GM18870 (cell line): ENCODE data around the gene ADAT3.
"Not testable (repeated sequence)": the region's sequence is repeated elsewhere in the genome, so short reads cannot be mapped to it uniquely, and the experiment has no call there.

Source experiments
- ATAC-seq: cut with Tn5 transposase; IDR thresholded peaks from one replicate; pipeline ENCODE4 v1.9.1; 2021; ENCODE audit warnings: moderate library complexity; ENCODE audit not compliant: unreplicated experiment

Gene ADAT3

DNA sequence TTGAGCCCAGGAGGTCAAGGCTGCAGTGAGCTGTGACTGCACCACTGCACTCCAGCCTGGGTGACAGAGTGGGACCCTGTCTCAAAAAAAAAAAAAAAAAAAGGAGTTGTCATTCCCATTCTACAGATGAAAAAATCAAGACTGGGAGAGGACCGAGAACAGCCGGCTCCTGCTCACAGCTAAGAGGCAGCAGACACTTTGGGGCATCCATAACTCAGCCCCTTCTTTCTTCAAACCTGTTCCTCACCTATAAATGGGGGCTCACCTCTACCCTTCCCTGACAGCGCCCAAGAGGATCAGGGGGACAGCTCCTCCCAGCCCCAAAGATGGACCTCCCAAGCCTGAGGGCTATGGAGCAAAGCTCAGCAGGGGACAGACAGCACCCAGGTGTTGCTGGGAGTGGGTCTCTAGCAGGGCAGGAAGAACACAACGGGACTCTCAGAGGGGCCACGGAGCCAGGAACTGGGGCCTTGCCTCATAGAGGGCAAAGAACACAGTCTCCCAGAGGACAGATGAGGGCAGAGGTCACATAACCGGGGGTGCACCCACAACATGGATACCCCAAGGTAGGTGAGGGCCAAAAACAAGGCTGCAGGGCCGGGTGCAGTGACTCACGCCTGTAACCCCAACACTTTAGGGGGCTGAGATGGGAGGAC lies 38.4 kb upstream of the ADAT3 start:
- no peak for ATAC-seq

GRCh38 chr19:1867349-1867724 lies 37.9 kb upstream of the ADAT3 start:
- ATAC-seq: no peak

GRCh38 chr19:1868971-1869370 lies 36.2 kb upstream of the ADAT3 start:
- no peak for ATAC-seq

GRCh38 chr19:1871140-1871597 lies 34.0 kb upstream of the ADAT3 start:
- ATAC-seq: no peak

GRCh38 chr19:1871630-1872029 lies 33.6 kb upstream of the ADAT3 start:
- ATAC-seq: no peak

DNA sequence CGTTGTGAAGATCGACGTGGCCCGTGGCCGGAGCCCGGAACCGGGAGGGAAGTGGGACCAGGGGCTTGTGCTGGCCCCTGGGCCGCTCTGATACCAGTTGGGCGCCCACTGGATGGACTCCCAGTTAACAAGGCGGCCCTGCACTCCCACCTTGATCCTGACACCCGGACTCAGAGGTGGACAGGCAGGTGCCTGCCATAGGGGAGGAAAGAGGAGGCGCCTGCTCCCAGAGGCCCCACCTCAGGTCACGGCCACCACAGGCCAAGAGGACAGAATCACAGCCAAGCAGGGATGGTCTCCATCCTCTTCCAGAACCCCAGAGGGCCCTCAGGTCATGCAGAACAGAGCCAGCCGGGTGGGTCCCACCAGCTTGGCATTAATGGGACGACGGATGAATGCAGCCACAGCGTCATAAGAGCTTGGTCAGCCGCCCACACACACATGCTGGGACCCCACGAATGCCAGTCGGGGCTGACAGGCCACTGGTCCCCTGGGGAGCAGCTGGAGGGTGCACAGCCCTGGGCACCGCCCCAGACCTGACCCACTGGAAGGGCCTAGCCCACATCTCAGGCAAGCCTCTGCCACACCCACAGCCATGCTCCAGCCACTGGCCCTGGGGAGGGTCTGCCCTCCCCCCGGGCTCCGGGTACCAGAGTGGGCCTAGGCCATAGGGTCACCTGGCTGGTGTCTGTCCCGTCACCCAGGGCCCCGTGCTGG lies 32.2 kb upstream of the ADAT3 start:
- no peak for ATAC-seq

DNA sequence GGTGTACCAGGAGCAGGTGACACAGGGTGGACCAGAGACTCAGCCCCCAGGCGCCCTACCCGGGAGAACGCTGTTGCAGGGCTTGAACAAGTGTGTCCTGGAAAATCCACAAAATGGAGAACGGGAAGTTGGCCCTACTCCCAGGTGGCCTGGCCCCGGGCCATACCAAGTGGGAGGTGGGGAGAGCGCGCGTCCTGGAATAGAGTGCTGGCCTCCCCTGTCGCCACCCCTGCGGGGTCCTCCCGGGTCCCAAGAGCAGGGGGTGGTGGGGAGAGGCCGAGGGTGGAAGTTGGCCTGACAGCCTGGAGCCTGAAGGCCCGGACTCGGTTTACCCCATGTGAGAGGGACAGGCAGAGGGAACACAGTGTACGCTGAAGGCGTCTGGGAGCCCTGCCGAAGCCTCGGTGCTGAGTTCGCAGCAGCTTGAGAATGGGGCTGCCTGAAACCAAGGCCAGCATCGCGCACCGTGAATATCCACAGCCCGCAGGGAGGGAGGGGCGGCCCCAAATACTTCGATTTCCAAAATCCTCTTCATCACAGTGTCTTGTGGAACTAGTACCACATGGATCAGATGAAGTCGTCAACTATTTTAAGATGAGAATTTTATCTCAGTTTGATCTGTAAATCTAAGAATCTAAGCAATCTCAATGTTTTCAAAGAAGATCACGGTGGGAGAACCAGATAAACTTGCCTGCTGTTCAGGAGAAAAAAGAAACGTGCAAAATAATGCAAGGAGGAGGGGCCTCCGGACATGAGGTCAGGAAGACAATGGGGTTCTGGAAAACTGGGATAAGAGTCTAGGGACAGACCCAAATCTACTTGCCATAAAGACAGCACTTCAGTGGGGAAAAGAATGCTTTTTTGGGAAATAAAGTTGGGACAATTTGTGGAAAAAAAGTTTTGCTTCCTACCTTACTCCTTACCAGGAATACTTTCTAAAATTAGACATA lies 31.4 kb upstream of the ADAT3 start:
- ATAC-seq: no peak

- ATAC-seq: no peak
These were observed 30.5 kb upstream of the ADAT3 start for GRCh38 chr19:1874554-1875185.

- ATAC-seq: not testable (repeated sequence)
These were observed 29.9 kb upstream of the ADAT3 start for GRCh38 chr19:1875265-1875645.

DNA sequence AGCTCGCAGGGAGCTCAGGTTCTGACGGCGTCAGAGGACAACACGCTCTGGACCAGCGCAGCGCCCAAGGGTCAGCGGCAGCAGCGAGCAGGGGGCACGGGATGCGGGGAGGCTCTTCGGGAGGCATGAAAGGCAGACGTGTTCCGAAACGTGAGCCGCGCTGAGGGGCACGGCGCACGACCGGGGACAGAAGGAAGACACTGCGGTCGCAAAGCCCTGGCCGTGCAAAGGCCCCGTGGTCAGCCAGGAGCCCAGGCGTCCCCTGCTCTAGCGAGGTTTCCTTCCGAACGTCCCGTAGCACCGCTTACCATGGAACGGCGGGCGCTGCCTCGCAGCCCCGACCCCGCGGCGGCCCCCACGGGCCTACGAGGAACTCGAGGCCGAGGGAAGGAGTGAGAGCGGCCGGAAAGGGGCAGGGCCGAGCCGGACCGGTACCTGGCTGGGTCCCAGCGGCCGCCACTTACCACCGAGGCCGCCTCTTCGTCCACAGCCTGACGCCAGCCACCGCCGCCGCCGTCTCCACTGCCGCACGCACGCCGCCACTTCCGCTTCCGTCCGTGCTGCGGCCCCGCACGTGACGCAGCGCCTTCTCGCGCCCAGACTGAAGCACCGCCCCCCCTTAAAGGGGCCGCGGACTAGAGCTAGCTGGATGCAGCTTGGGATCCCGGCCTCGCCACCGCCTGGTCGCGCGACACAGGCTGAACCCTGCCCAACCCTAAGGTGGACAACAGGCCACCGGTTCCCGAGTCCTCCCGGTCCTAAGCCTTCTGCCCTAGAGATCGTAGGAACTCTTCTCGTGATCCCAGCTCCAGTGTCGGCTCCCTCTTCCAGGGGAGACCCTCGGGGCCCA lies 29.3 kb upstream of the ADAT3 start:
- peak; percentile 65 for ATAC-seq

DNA sequence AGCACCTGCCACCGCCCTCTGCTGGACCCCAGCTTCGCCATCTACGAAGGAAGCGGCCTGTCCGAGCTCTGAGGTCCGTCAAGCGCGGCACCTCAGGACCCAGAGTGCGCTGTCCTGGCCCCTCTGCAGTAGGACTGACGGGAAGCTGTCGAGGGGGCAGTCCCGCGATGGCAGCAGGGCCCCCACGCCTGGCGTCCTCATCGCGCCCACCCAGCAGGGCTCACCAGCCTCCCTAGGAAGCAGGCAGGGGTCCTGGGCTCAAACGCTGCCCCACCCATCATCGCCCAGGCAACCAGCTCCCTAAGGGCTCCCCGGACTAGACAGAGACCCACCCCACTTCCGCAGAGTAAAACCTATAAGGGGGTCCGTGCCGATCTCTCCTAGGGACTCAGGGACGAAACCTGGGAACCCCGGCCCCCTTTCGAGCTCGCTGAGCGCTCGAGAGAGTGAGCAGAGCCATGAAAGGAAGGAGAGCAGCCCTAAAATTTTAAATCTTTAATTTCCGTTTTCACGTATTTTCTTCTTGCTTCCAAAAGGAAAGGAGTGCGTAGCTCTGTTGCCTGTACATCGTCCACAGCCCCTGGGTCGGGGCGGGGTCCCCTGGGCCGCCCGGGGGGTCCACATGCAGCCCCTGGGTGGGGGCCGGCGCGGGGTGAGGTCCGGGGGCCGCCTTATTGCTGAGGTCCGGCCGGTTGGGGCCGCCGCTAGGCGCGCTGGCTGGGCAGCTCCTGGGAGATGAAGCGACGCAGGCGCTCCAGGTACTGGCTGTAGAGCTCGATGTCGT lies 28.5 kb upstream of the ADAT3 start:
- ATAC-seq: not testable (repeated sequence)

- ATAC-seq: not testable (repeated sequence)
These were observed 27.9 kb upstream of the ADAT3 start for GRCh38 chr19:1877280-1877660.

GRCh38 chr19:1878583-1878982 lies 26.6 kb upstream of the ADAT3 start:
- ATAC-seq: not testable (repeated sequence)

- not testable (repeated sequence) for ATAC-seq
These were observed 25.2 kb upstream of the ADAT3 start for GRCh38 chr19:1879982-1880381.

DNA sequence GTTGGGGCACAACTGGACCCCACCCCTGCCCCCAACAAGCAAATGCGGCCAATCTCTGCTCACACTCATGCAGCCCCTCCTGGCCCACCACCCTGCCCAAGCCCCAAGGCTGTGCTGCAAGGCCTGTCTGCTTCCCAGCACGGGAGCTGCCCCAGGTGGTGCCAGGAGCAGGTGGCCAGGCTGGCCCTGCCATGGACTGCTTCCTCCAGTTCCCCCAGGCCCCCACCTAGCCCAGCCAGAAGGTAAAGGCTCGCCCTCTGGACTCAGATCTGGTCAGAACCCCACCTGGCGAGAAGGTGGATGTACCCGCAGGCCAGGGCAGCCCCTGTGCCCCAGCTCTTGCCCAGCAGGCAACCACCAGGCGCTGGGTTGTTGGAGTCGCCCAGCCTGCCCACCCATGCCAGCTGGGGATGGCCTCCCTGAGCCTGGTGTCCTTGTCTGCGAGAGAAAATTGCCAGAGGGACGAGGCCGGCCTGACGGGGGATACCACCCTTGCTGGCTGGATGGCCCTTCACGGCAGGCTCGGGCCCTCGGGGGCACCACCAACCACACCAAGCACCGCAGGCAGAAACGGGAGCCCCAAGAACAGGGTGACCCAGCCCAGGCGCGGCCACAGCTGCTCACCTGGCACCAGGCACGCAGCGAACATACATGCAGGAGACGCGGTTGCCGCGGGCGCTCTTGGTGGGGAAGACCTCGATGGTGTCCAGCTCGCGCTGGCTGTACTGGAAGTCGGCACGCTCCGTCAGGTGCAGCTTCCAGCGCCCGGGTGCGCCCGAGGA lies 24.4 kb upstream of the ADAT3 start:
- no peak for ATAC-seq

DNA sequence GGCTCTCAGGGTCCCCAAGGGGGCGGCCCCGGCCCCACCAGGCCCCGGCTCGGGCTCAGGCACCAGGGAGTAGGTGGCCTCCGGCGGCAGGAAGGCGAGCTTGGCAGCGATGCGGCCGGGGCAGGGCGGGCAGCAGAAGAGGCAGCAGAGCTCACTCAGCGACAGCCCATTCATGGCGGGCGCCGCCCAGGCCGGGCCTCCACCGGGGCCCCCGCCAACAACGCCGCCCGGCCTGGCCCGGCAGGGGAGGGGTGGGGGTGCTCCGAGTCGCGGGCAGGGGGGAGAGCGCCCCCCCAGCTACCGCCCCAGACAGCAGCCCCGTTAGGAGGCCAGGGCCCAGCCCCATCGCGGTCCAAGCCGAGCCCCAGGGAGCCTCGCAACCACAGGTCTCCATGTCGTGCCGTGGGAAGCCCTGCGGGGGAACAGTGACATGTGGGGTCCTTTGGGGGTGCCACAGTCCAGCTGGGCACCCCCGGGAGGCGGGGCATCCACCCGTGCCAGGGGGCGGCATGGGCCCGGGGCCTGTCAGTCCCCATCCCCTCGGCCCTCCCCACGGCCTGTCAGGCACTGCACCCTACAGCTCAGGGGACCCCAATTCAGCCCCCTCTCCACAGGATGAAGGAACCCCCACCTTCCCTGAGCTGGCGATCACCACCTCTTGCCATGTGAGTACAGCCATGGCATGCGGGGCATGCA lies 23.7 kb upstream of the ADAT3 start:
- not testable (repeated sequence) for ATAC-seq

GRCh38 chr19:1882089-1882785 lies 23.0 kb upstream of the ADAT3 start:
- no peak for ATAC-seq
